ENCODE measurements around the gene CHRNA10. TPM values are rescaled to one million over a fixed set of nuclear protein-coding genes. Genes with fewer than 3 reads are reported as not detected.

CHRNA10 gene
- total RNA-seq, 1 donor = 1.1 TPM

DNA sequence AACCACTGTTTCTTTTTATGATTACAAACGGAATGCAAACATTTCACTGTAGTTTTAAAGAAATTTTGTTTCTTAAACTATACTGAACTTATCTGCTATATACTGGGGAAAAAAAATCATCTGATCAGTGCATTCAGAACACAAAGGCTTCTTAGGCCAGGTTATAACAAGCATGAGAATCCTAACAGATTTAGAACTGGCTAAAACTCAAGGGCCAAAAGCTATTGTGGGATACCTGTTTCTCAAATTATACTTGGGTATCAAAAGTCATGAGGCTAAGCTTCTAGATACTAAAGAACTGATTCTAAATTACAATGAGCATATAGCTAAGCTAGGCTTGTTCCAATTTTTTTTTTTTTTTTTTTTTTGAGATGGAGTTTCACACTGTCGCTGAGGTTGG lies 29.7 kb upstream of the CHRNA10 start:
- H3K4me3 ChIP-seq (ENCODE audit: low read depth, low read length) = no peak overlapping the region
- DNase-seq (ENCODE audit: low read depth) = no peak
- TF ChIP-seq, protein P1, sequence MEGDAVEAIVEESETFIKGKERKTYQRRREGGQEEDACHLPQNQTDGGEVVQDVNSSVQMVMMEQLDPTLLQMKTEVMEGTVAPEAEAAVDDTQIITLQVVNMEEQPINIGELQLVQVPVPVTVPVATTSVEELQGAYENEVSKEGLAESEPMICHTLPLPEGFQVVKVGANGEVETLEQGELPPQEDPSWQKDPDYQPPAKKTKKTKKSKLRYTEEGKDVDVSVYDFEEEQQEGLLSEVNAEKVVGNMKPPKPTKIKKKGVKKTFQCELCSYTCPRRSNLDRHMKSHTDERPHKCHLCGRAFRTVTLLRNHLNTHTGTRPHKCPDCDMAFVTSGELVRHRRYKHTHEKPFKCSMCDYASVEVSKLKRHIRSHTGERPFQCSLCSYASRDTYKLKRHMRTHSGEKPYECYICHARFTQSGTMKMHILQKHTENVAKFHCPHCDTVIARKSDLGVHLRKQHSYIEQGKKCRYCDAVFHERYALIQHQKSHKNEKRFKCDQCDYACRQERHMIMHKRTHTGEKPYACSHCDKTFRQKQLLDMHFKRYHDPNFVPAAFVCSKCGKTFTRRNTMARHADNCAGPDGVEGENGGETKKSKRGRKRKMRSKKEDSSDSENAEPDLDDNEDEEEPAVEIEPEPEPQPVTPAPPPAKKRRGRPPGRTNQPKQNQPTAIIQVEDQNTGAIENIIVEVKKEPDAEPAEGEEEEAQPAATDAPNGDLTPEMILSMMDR (IDR thresholded peaks at IDR 0.05; ENCODE audit: insufficient read depth, low read length) = no peak

DNA sequence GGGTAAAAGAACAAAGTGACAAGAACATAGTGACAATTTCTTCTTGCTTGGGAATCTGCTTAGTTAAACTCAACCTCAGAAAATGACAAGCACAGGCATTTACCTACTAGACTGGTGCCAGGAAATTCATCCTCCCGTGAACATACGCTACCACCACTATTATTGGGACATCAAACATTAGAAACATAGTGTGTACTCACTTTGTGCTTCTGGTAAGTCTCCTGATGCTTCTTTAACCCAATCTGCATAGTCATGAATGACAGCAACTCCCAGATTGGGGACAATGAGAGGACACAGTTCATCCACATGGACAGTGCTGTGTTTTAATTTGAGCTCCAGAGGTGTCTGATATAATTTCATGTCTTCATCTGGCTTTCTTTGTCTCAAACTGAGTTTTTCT lies 29.2 kb upstream of the CHRNA10 start:
- no peak for DNase-seq (ENCODE audit: low read depth)
- TF ChIP-seq, protein P1 (IDR thresholded peaks at IDR 0.05; ENCODE audit: insufficient read depth, low read length) = no peak
- no peak overlapping the region for H3K4me3 ChIP-seq (ENCODE audit: low read depth, low read length)

DNA sequence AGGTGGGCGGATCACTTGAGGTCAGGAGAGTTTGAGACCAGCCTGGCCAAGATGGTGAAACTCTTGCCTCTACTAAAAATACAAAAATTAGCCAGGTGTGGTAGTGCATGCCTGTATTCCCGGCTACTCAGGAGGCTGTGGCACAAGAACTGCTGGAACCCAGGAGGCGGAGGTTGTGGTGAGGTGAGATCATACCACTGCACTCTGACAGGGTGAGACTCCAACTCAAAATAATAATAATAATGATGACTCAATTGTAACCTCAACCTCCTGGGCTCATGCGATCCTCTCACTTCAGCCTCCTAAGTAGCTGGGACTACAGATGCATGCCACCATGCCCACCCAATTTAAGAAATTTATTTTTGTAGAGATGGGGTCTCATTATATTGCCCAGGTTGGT lies 15.6 kb upstream of the CHRNA10 start:
- TF ChIP-seq, protein P1 (IDR thresholded peaks at IDR 0.05; ENCODE audit: insufficient read depth, low read length) = no peak
- no peak for DNase-seq (ENCODE audit: low read depth)
- no peak overlapping the region for H3K4me3 ChIP-seq (ENCODE audit: low read depth, low read length)

DNA sequence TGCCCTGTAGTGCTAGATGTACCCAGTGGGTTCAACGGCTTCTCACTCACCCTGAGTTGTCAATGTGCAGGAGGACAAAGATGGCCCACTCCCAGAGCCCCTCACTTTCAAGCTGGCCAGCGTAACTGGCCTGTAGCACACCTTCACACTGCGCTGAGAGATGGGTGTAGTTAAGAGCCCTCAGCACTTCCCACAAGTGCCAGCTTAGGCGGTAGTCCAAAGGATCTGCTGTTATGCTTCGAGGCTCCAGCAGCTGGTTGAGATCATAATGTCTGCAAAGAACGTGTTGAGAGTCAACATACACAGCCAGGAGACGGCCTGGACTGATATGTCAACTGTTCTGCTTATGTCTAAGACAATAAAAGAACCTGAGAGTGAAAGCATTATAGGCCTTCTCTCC lies 14.7 kb upstream of the CHRNA10 start:
- TF ChIP-seq, protein P1 (IDR thresholded peaks at IDR 0.05; ENCODE audit: insufficient read depth, low read length) = no peak
- no peak for DNase-seq (ENCODE audit: low read depth)
- H3K4me3 ChIP-seq (ENCODE audit: low read depth, low read length) = no peak overlapping the region

DNA sequence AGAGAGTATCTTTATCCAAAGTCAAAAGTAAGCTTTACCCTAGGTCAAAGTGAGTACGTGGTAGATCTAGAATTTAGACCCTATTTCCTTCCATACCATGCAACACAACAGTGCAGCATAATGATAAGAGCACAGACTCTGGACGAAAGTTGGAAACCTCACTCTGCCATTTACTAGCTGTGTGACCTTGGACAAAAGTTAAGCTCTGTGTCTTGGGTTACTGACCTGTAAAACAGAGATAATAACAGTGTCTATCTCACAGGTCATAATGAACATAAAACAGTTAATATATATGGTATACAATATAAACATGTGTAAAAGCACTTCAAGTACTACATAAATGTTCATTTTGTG lies 13.6 kb upstream of the CHRNA10 start:
- TF ChIP-seq, protein P1 (IDR thresholded peaks at IDR 0.05; ENCODE audit: insufficient read depth, low read length) = no peak

DNA sequence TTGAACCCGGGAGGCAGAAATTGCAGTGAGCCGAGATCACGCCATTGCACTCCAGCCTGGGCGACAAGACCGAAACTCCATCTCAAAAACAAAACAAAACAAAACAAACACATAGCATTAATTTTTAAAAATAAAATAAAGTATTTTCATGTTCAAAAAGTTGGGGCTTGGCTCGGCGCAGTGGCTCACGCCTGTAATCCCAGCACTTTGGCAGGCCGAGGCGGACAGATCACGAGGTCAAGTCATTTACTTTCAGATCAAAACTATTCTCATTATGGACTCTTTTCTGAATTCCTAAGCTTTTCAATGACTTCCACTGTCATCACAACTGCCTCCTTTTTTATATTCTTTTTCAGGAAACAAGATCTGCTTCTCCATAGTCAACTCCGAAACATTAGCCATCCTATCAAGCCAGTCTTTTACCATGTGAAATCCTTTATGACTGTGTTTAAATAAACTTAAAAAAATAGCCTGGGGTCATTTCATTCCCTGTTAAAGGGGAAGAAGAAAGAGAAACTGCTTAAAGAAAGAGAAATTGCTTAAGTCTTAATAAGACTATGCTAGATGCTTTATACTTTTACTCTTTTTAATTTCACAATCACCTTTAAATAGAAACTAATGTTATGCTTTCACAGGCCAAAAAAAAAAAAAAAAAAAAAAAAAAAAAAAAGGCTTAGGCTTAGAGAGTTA lies 13.1 kb upstream of the CHRNA10 start:
- H3K4me3 ChIP-seq (ENCODE audit: low read depth, low read length) = no peak overlapping the region
- TF ChIP-seq, protein P1 (IDR thresholded peaks at IDR 0.05; ENCODE audit: insufficient read depth, low read length) = no peak
- no peak for DNase-seq (ENCODE audit: low read depth)

More for the DNA sequence above, 13.6 kb upstream of the CHRNA10 start:
- DNase-seq (ENCODE audit: low read depth) = no peak
- no peak overlapping the region for H3K4me3 ChIP-seq (ENCODE audit: low read depth, low read length)

DNA sequence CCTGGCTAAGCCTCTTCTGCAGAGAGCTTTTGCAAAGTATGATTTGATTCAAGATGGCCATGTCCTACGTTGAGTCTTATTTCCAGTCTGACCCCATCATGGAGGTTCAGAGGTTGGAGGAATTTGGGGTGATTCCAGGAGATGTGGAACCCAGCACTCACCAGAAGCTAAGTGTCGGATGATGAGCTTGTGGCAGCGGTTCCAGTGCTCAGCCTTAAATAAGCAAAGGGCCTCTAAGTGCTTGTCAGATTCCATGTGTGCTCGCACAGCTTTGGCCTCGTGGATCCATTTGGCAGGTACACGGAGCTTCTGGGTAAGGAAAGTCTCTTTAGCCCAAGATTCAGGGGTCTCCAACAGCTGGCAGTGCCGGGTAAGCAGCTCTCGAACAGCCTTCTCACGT lies 11.9 kb upstream of the CHRNA10 start:
- DNase-seq (ENCODE audit: low read depth) = no peak
- TF ChIP-seq, protein P1 (IDR thresholded peaks at IDR 0.05; ENCODE audit: insufficient read depth, low read length) = no peak
- H3K4me3 ChIP-seq (ENCODE audit: low read depth, low read length) = no peak overlapping the region

All from fibroblast of the aortic adventitia (primary cell).